SU-DHL-6 (cell line): ENCODE data around the gene RO60.

ENCODE experiments used
- EZH2phosphoT487 ChIP-seq: fragments of 200-600 bp; sonication (generic), shearing (Covaris generic); conservative IDR thresholded peaks from 2 replicates; pipeline ENCODE4 v1.6.1; 2018; ENCODE audit warnings: mild to moderate bottlenecking, antibody characterized with exemption, low read length, moderate library complexity, mixed read lengths
- TF ChIP-seq, protein P1 (sequence below): fragments of 200-600 bp; sonication (generic); IDR thresholded peaks from one replicate; pipeline ENCODE4 v1.5.1; 2017; ENCODE audit warnings: antibody characterized with exemption, mild to moderate bottlenecking, low read length, moderate library complexity; ENCODE audit not compliant: insufficient read depth, poor library complexity, severe bottlenecking

DNA sequence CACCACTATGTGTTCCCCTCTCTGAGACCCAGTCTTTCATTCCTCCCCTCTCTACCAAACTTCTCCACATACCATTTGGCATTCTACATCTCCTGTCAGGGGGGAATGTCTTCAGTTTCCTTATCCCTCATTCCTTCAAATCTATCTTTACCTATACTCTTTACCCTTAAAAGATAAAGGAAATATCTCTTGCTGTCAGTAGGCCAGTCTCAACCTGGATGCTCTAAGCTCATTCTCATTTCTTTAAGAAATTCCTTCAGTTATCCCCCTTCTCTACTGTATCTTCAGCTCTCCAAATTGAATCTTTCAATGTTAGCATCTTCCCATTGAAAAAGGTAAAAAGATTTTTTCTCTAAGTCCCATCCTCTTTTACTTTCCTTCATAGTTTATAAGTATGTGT, 6.5 kb downstream of the RO60 start:
- no peak for TF ChIP-seq EZH2phosphoT487
- TF ChIP-seq, protein P1, sequence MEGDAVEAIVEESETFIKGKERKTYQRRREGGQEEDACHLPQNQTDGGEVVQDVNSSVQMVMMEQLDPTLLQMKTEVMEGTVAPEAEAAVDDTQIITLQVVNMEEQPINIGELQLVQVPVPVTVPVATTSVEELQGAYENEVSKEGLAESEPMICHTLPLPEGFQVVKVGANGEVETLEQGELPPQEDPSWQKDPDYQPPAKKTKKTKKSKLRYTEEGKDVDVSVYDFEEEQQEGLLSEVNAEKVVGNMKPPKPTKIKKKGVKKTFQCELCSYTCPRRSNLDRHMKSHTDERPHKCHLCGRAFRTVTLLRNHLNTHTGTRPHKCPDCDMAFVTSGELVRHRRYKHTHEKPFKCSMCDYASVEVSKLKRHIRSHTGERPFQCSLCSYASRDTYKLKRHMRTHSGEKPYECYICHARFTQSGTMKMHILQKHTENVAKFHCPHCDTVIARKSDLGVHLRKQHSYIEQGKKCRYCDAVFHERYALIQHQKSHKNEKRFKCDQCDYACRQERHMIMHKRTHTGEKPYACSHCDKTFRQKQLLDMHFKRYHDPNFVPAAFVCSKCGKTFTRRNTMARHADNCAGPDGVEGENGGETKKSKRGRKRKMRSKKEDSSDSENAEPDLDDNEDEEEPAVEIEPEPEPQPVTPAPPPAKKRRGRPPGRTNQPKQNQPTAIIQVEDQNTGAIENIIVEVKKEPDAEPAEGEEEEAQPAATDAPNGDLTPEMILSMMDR = no peak
